IPS-11a (cell line): ENCODE results near the gene ANK2.

Source experiments
- H3K4me3 ChIP-seq: one replicate; pipeline ENCODE4 v1.5.1; 2013; ENCODE audit warnings: low read depth, low read length, control low read depth

Gene ANK2

DNA sequence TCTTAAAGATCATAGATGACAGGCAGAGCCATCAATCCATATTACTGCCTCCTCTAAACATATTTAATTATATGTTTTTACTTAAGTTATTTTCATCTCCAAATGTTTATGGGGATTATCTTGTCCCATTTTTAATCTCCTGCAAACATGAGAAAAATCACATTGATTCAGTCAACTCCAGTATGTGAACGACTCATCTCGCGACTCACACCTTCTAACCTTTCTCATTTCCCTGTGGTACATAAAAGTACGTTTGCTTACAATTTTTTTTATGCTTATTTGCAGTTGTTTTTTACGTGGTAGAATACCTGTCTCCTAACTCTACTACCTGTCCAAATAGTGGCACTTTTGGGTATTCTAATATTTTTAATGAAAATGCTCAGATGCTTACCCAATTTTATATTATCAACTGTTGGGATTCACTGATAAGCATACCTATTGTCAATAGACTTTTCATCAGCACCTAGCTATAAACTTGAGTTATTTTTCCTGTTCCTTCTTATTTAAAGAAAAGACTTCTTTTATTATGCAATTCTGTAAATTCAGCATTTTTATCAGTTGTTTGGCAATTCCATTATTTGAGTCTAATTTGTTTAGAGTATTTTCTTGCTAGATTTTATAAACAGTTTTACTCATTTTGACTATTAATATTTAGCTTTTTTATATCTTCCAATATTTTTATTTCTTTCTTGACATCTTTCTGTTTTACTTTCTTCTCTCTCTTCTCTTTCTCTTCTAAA is 276.6 kb downstream of the ANK2 start:
- H3K4me3 ChIP-seq: no peak overlapping the region

- no peak overlapping the region for H3K4me3 ChIP-seq
Measured at GRCh38 chr4:113327494-113327893, 278.0 kb downstream of the ANK2 start.

- H3K4me3 ChIP-seq: no peak overlapping the region
Measured at GRCh38 chr4:113328514-113328913, 279.1 kb downstream of the ANK2 start.

GRCh38 chr4:113330200-113330599 is 280.7 kb downstream of the ANK2 start:
- no peak overlapping the region for H3K4me3 ChIP-seq

GRCh38 chr4:113331811-113332210 is 282.4 kb downstream of the ANK2 start:
- no peak overlapping the region for H3K4me3 ChIP-seq

DNA sequence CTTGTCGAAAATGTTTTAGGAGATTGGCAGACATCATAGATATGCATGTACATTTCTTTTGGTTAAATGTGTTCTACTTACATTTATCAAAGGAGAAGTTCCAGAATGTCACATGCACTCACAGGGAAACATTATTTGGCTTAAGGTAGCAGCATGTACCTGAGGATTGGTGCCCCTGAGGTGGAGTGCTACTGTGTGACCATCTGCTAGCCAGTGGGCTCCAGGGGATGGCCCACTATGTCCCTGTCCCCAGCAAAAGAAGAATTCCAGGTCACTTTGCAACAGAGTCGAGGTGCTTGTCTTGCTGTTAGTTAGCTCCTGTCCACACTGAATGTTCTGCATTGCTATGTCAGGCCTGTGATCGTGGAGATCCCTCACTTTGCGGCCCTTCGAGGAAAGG is 283.2 kb downstream of the ANK2 start:
- H3K4me3 ChIP-seq: no peak overlapping the region

- H3K4me3 ChIP-seq: no peak overlapping the region
Measured at GRCh38 chr4:113335746-113336145, 286.3 kb downstream of the ANK2 start.

DNA sequence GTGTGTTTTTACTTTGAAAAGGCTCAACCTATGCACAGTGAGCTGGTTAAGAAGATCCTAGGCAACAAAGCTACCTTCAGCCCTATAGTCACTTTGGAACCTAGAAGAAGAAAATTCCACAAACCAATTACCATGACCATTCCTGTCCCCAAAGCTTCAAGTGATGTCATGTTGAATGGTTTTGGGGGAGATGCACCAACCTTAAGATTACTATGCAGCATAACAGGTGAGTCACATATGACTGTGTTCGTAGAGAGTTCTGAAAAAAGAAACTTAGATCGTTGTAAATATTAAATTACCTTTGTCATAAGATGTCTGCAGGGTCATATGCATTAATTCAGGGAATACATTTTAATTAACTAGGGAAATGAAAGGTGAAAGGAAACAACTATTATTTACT is 287.1 kb downstream of the ANK2 start:
- H3K4me3 ChIP-seq: no peak overlapping the region

- no peak overlapping the region for H3K4me3 ChIP-seq
Measured at GRCh38 chr4:113339430-113339813, 290.0 kb downstream of the ANK2 start.

DNA sequence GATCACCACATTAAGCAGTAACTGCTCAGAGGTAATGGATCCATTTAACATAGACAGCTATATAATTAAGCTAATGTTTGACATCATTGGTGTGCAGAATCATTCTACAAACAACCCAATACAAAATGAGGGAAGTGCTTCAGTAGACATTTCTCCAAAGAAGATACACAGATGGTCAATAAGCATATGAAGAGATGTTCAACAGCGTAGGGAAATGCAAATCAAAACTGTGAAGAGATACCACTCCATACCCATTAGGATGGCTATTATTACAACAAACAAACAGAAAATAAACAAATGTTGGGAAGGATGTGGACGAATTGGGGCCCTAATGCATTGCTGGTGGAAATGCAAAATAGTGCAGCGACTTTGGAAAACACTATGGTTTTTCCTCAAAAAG is 294.6 kb downstream of the ANK2 start:
- no peak overlapping the region for H3K4me3 ChIP-seq

GRCh38 chr4:113347245-113347644 is 297.8 kb downstream of the ANK2 start:
- H3K4me3 ChIP-seq: no peak overlapping the region

DNA sequence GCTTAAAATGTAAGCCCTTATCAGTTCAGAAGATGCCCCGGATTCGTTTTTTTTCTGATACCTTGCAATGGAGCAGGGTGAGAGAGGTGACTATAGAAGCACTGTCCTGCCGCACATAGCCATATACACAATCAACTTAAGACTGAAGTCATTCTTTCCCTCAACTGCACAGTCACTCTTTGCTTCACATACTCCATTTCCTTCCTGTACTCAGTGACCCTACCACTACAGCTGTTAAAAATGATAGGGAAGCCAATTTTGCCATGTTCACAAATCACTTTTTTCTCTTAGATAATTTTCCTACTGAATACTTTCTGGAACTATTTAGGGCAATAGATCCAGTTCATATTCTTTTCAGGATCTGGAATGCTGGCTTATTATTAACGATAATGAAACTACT is 300.0 kb downstream of the ANK2 start:
- no peak overlapping the region for H3K4me3 ChIP-seq

DNA sequence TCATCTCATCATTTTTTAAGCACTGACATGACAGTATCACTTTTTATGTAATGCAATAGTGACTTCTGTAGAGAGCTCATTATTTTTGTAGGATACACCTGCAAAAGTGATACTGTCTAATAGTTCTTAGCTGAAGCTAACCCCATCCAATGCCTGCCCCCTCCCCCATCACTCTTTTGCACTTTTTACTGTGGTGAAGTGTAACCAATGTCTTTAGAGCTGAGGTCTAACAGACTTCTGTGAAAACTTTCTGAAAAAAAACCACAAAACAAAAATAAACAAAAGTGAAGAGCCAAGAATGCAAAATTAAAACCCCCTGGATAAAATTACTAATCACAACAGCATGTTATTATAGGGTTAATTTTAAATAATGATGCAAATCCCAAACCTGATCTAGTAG is 301.1 kb downstream of the ANK2 start:
- H3K4me3 ChIP-seq: no peak overlapping the region

DNA sequence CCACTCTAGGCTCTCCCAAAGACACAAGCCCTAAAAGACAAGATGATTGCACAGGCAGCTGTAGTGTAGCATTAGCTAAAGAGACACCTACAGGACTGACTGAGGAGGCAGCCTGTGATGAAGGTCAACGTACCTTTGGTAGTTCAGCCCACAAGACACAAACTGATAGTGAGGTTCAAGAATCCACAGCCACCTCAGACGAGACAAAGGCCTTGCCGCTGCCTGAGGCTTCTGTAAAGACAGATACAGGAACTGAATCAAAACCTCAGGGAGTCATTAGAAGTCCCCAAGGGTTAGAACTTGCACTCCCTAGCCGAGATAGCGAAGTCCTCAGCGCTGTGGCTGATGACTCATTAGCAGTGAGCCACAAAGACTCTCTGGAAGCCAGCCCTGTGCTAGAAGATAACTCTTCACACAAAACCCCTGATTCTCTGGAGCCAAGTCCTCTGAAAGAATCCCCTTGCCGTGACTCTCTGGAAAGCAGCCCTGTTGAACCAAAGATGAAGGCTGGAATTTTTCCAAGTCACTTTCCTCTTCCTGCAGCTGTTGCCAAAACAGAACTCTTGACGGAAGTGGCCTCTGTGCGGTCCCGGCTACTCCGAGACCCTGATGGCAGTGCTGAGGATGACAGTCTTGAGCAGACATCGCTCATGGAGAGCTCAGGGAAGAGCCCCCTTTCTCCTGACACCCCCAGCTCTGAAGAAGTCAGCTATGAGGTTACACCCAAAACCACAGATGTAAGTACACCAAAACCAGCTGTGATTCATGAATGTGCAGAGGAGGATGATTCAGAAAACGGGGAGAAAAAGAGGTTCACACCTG is 306.3 kb downstream of the ANK2 start:
- H3K4me3 ChIP-seq: no peak overlapping the region

DNA sequence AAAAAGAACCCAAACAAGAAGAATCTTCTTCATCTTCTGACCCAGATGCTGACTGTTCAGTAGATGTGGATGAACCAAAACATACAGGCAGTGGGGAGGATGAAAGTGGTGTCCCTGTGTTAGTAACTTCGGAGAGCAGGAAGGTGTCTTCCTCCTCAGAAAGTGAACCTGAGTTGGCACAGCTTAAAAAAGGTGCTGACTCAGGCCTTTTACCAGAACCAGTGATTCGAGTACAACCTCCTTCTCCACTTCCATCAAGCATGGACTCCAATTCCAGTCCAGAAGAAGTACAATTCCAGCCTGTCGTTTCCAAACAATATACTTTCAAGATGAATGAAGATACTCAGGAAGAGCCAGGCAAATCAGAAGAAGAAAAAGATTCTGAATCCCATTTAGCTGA is 307.0 kb downstream of the ANK2 start:
- H3K4me3 ChIP-seq: no peak overlapping the region

GRCh38 chr4:113358784-113359183 is 309.3 kb downstream of the ANK2 start:
- H3K4me3 ChIP-seq: no peak overlapping the region

GRCh38 chr4:113365377-113365776 is 315.9 kb downstream of the ANK2 start:
- no peak overlapping the region for H3K4me3 ChIP-seq

DNA sequence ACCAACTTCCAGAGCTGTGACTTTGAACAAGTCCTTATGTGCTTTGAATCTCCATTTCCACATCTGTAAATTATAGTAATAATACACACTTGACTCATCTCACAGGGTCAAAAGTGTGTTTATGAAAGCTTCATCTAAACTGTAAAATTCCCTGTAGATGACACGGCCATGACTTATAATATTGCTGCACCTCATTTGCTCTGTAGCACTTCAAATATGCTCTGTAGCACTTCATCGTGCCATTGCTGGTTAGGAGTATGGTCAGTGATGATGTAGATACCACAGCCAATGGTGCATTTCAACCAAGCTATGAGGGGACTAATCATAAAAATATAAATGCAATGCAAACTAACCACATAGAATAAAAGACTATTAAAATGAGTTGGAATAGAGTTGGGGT is 318.6 kb downstream of the ANK2 start:
- no peak overlapping the region for H3K4me3 ChIP-seq

DNA sequence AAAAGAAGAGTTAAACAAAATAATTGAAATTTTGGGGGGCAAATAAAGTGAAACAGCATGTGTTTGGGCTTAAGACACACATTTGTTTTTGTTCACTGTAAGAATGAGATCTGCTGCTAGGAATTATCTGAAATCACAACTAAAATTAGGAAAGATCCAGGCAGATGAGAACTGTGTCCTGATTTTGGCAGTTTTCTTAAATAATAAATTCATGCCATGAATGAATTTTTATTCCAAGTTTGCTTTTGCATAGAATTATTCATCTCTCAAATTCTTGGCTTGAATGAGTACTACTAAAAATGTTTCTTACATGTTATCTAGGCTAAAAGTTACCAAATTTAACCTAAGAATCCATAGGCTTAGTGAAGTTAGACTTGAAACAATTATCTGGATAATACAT is 321.7 kb downstream of the ANK2 start:
- H3K4me3 ChIP-seq: no peak overlapping the region

DNA sequence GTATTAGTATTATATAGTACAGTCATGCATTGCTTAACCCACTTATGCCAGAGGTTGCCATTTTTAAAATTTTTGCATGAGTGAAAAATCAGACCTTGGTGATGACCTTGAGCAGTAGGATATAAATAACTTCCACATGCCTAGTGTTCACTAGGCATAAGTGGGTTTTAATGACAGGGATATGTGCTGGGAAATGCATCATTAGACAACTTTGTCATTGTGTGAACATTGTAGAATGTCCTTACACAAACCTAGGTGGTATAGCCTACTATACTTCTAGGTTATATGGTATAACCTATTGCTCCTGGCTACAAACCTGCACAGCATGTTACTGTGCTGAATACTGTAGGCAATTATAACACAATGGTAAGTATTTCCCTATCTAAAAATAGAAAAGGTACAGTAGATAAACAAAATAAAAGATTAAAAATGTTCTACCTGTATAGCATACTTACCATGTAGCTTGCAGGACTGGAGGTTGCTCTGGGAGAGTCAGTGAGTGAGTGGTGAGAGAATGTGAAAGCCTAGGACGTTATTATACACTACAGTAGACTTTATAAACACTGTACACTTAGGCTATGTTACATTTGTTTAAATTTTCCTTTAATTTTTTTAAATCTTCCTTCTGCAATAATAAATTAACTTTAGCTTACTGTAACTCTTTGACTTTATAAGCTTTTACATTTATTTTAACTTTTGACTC is 326.7 kb downstream of the ANK2 start:
- H3K4me3 ChIP-seq: no peak overlapping the region

GRCh38 chr4:113378836-113379235 is 329.4 kb downstream of the ANK2 start:
- H3K4me3 ChIP-seq: no peak overlapping the region

GRCh38 chr4:113382704-113383103 is 333.3 kb downstream of the ANK2 start:
- no peak overlapping the region for H3K4me3 ChIP-seq
